ENCODE results near the gene MPRIP. TPM values are rescaled to one million over a fixed set of nuclear protein-coding genes. Genes with fewer than 3 reads are reported as not detected.

The MPRIP gene
- total RNA-seq, 1 experiment from 2014 or later, result 258 TPM

DNA sequence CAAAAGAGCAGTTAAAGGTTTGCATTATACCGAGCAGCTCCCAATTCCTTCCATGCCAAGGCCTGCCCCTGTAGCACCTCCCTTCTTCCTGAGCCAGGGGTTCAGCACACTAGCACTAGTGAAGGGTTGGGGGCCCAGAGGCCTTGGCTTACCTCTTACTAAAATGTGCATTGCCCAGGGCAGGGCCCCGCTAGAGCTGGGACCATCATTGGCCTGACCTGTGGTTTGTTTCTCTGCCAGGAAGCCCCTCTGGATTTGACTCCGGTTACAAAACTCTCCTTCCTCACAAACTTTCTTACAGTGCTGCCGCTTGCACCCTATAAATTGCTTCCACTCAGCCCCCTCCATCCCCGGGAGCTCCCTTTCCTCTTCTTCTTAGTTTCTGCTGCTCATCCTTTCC, 33.8 kb downstream of the MPRIP start:
- no peak for TF ChIP-seq POLR2AphosphoS5 (IDR thresholded peaks at IDR 0.05; ENCODE audit: low read depth, low read length)
- TF ChIP-seq, protein P1, sequence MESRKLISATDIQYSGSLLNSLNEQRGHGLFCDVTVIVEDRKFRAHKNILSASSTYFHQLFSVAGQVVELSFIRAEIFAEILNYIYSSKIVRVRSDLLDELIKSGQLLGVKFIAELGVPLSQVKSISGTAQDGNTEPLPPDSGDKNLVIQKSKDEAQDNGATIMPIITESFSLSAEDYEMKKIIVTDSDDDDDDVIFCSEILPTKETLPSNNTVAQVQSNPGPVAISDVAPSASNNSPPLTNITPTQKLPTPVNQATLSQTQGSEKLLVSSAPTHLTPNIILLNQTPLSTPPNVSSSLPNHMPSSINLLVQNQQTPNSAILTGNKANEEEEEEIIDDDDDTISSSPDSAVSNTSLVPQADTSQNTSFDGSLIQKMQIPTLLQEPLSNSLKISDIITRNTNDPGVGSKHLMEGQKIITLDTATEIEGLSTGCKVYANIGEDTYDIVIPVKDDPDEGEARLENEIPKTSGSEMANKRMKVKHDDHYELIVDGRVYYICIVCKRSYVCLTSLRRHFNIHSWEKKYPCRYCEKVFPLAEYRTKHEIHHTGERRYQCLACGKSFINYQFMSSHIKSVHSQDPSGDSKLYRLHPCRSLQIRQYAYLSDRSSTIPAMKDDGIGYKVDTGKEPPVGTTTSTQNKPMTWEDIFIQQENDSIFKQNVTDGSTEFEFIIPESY (IDR thresholded peaks at IDR 0.05; ENCODE audit: extremely low read depth, insufficient replicate concordance, low read length), result no peak
- TF ChIP-seq TCF7L2 (IDR thresholded peaks at IDR 0.05; ENCODE audit: borderline replicate concordance, extremely low read depth, insufficient read depth, insufficient read length), result no peak
- no peak for TF ChIP-seq EGR1 (IDR thresholded peaks at IDR 0.05; ENCODE audit: low read depth)
- no peak for TF ChIP-seq POLR2A (IDR thresholded peaks at IDR 0.05; ENCODE audit: borderline replicate concordance, extremely low read depth, insufficient read depth, insufficient read length)
- no peak for TF ChIP-seq SRF (IDR thresholded peaks at IDR 0.05; ENCODE audit: low read depth)
- no peak for TF ChIP-seq FOSL1 (IDR thresholded peaks at IDR 0.05; ENCODE audit: low read depth)
- TF ChIP-seq JUND (IDR thresholded peaks at IDR 0.05), result no peak
- no peak for TF ChIP-seq EZH2phosphoT487 (IDR thresholded peaks at IDR 0.05; ENCODE audit: borderline replicate concordance)
- no peak for TF ChIP-seq SIN3A (IDR thresholded peaks at IDR 0.05; ENCODE audit: low read depth)
- Histone ChIP-seq H3K9ac (ENCODE audit: low read length) (no peak overlapping the region), H3K9me3 (ENCODE audit: control insufficient read depth in 1 of 2, insufficient read depth in 1 of 2, low read depth in 1 of 2, low read length in 2 of 2) (no peaks in the 10 kb centered on the region), H3K4me2 (ENCODE audit: low read length) (no peak overlapping the region), H3K36me3 (ENCODE audit: control insufficient read depth in 1 of 2, insufficient read depth in 2 of 2, low read length in 2 of 2) (peaks cover 13 to 32% of the 10 kb centered on the region in 2 experiments; a peak in 3 of 4 replicates), H3K27me3 (ENCODE audit: insufficient read depth, low read length) (no peaks in the 10 kb centered on the region), H2AFZ (ENCODE audit: low read depth, low read length, poor library complexity, severe bottlenecking) (no peak overlapping the region), H3K27ac (ENCODE audit: low read depth, low read length) (no peak overlapping the region), H3K79me2 (ENCODE audit: insufficient read depth, low read length) (peaks cover 100% of the 10 kb centered on the region), H3K4me1 (ENCODE audit: control insufficient read depth in 1 of 2, insufficient read depth in 2 of 2, low read length in 2 of 2) (peaks cover 2 to 26% of the 10 kb centered on the region in 2 experiments; a peak in 2 of 4 replicates), H3K4me3 (replicated peaks in 1 of 2; ENCODE audit: low read depth in 1 of 2, low read length in 2 of 2) (no peak overlapping the region), H4K20me1 (ENCODE audit: insufficient read depth) (peaks cover 7% of the 10 kb centered on the region), H3K9me2 (ENCODE audit: insufficient read depth) (no peaks in the 10 kb centered on the region)
- ChIA-PET RAD21 (ENCODE audit: low non-redundant PET in 1 of 2, low total read pairs in 2 of 2, uncharacterized antibody in 2 of 2, unreplicated experiment in 2 of 2) (no interaction called here), CTCF (no interaction called here), POLR2A (no interaction called here)
- intact Hi-C loops (cut with micrococcal nuclease), result no loop called here
- ATAC-seq (no peak), DNase-seq (ENCODE audit: low read depth, low spot score) (no peak)
- BruUV-seq (replicated peaks), result no TSS peak
